ENCODE results near the gene BICD1. TPM values are rescaled to one million over a fixed set of nuclear protein-coding genes. Genes with fewer than 3 reads are reported as not detected.

BICD1 gene
- polyA plus RNA-seq, 2 donors, result 1.7 to 2.0 TPM

DNA sequence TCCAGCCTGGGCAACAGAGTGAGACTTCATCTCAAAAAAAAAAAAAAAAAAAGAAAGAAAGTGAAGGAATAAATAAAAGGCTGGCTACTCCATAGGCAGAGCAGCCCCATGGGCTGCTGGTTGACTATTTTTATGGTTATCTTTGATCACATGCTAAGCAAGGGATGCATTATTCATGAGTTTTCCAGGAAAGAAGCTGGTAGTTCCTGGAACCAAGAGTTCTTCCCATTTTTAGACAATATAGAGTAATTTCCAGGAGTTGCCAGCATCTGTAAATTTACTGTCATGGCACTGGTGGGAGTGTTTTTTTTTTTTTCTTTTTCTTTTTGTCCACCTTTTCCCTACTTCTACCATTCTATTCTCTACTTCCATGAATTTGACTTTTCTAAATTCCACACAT lies 316.9 kb downstream of the BICD1 start:
- no peaks in the 10 kb centered on the region for H3K4me1 ChIP-seq (ENCODE audit: control insufficient read depth in 2 of 2, insufficient read depth in 2 of 2, low read length in 1 of 2)
- no peaks in the 10 kb centered on the region for H3K9me3 ChIP-seq (ENCODE audit: control insufficient read depth in 2 of 2, insufficient read depth in 1 of 2, low read depth in 1 of 2, low read length in 1 of 2)
- H3K27ac ChIP-seq (ENCODE audit: low read depth in 2 of 2, low read length in 1 of 2), result no peak overlapping the region
- H3K36me3 ChIP-seq (ENCODE audit: control insufficient read depth in 2 of 2, insufficient read depth in 2 of 2, low read length in 1 of 2), result no peaks in the 10 kb centered on the region
- H3K27me3 ChIP-seq (ENCODE audit: control insufficient read depth in 1 of 2, insufficient read depth in 2 of 2, low read length in 2 of 2), result no peaks in the 10 kb centered on the region
- H3K4me3 ChIP-seq (ENCODE audit: low read depth in 1 of 2, low read length in 2 of 2), result no peak overlapping the region

DNA sequence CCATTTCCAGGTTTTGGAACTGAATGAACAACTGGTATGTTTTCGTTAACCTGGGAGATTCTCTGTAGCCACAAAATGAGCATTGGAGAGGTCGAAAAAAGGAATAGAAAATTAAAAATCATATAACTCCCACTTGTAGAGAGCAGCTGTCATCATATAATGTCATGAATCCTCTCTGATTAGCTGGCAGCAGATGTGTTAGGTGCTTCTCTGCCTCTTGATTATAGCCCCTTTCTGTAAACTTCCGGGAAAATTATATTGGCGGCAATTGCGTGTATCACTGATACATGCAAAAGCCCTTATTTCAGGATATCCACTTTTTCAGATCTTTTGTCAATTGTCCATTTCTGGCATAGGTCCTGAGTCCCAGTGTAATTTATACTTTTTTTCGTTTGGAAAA lies 324.4 kb downstream of the BICD1 start:
- H3K27ac ChIP-seq (ENCODE audit: low read depth in 2 of 2, low read length in 1 of 2), result no peak overlapping the region
- no peaks in the 10 kb centered on the region for H3K4me1 ChIP-seq (ENCODE audit: control insufficient read depth in 2 of 2, insufficient read depth in 2 of 2, low read length in 1 of 2)
- 79 to 82% methylated on average over 6 of the region's 6 CpGs for WGBS, 2 donors
- peaks cover 0 to 2% of the 10 kb centered on the region in 2 donors for H3K27me3 ChIP-seq (ENCODE audit: control insufficient read depth in 1 of 2, insufficient read depth in 2 of 2, low read length in 2 of 2)
- no peaks in the 10 kb centered on the region for H3K36me3 ChIP-seq (ENCODE audit: control insufficient read depth in 2 of 2, insufficient read depth in 2 of 2, low read length in 1 of 2)
- peaks cover 0 to 3% of the 10 kb centered on the region in 2 donors for H3K9me3 ChIP-seq (ENCODE audit: control insufficient read depth in 2 of 2, insufficient read depth in 1 of 2, low read depth in 1 of 2, low read length in 1 of 2)
- no peak overlapping the region for H3K4me3 ChIP-seq (ENCODE audit: low read depth in 1 of 2, low read length in 2 of 2)

Other genes starting within 250 kb of the BICD1 start
- gene RESF1, start 147.4 kb upstream of the BICD1 start, polyA plus RNA-seq, result 10 to 100 TPM; 10.8 to 32.7 TPM